Thymus (tissue), 11 donors: ENCODE measurements around the gene PROSER3. TPM values are rescaled to one million over a fixed set of nuclear protein-coding genes. Genes with fewer than 3 reads are reported as not detected.

Experiments
- DNase-seq, 9 donors: peaks; one replicate each; pipeline ENCODE4 v3.0.0-alpha.2; 2013; ENCODE audit warnings: low spot score in 9 of 9, low read depth in 6 of 9, missing footprints in 1 of 9
- H3K27ac ChIP-seq, 2 donors: one replicate each; pipeline ENCODE4 v1.5.1; 2013; ENCODE audit warnings: control low read depth in 1 of 2, low read depth in 1 of 2, low read length in 1 of 2, mild to moderate bottlenecking in 1 of 2, moderate library complexity in 1 of 2
- H3K27me3 ChIP-seq, 2 donors: one replicate each; pipeline ENCODE4 v1.5.1; 2013; ENCODE audit warnings: low read length in 1 of 2; ENCODE audit not compliant: control insufficient read depth in 2 of 2, insufficient read depth in 1 of 2
- H3K36me3 ChIP-seq, 2 donors: one replicate each; pipeline ENCODE4 v1.5.1; 2013; ENCODE audit warnings: low read length in 1 of 2, mild to moderate bottlenecking in 1 of 2, moderate library complexity in 1 of 2; ENCODE audit not compliant: control insufficient read depth in 2 of 2, insufficient read depth in 2 of 2
- H3K4me1 ChIP-seq, 2 donors: one replicate each; pipeline ENCODE4 v1.5.1; 2013; ENCODE audit warnings: low read length in 2 of 2; ENCODE audit not compliant: control insufficient read depth in 2 of 2, insufficient read depth in 2 of 2
- H3K4me3 ChIP-seq, 2 donors: one replicate each; pipeline ENCODE4 v1.5.1; 2013; ENCODE audit warnings: low read length in 2 of 2, control low read depth in 1 of 2, mild to moderate bottlenecking in 1 of 2
- H3K9me3 ChIP-seq, 2 donors: one replicate each; pipeline ENCODE4 v1.5.1; 2013; ENCODE audit warnings: low read length in 1 of 2, mild to moderate bottlenecking in 1 of 2; ENCODE audit not compliant: control insufficient read depth in 2 of 2, insufficient read depth in 1 of 2
- WGBS: extraction: QIAGEN DNeasy Blood & Tissue Kit; methylation state at CpG from one replicate; pipeline ENCODE4 v1.1.7; 2013; 5-methylcytosine and 5-hydroxymethylcytosine counted together
- polyA plus RNA-seq: library from polyadenylated mRNA; stranded (reverse); fragments of 200-250 nt; gene quantifications from one replicate; pipeline ENCODE4 v1.2.3, GENCODE V29; 2013
- total RNA-seq: library from RNA; stranded (reverse); fragments of 120-200 nt; gene quantifications from one replicate; pipeline ENCODE4 v1.2.4, GENCODE V29; 2013
- donor health status: healthy.

Gene PROSER3
- total and polyA plus RNA-seq, 2 donors = 2.0 to 10.0 TPM

- Histone ChIP-seq H3K27me3 (no peaks in the 10 kb centered on the region), H3K27ac (no peak overlapping the region), H3K4me1 (peaks cover 7 to 13% of the 10 kb centered on the region in 2 donors), H3K4me3 (no peak overlapping the region), H3K9me3 (no peaks in the 10 kb centered on the region), H3K36me3 (peaks cover 28 to 40% of the 10 kb centered on the region in 2 donors)
- DNase-seq = no peak
- WGBS = 86% methylated on average over 19 of the region's 19 CpGs
Observed at GRCh38 chr19:35777086-35777841, 19.3 kb downstream of the PROSER3 start.

- H3K36me3 ChIP-seq = peaks cover 35 to 47% of the 10 kb centered on the region in 2 donors
- 84% methylated on average over 7 of the region's 7 CpGs for WGBS
- H3K4me1 ChIP-seq = peaks cover 7 to 13% of the 10 kb centered on the region in 2 donors
- H3K27me3 ChIP-seq = no peaks in the 10 kb centered on the region
- DNase-seq = no peak
- no peaks in the 10 kb centered on the region for H3K9me3 ChIP-seq
- no peak overlapping the region for H3K27ac ChIP-seq
- H3K4me3 ChIP-seq = no peak overlapping the region
Observed at GRCh38 chr19:35777961-35778360, 20.0 kb downstream of the PROSER3 start.

GRCh38 chr19:35779033-35779432, 21.1 kb downstream of the PROSER3 start:
- Histone ChIP-seq H3K4me3 (no peak overlapping the region), H3K9me3 (no peaks in the 10 kb centered on the region), H3K4me1 (peaks cover 7 to 13% of the 10 kb centered on the region in 2 donors), H3K27me3 (no peaks in the 10 kb centered on the region), H3K36me3 (peaks cover 37 to 58% of the 10 kb centered on the region in 2 donors), H3K27ac (no peak overlapping the region)
- WGBS = 96% methylated on average over 8 of the region's 8 CpGs
- no peak for DNase-seq

GRCh38 chr19:35780058-35780457, 22.1 kb downstream of the PROSER3 start:
- Histone ChIP-seq H3K4me3 (no peak overlapping the region), H3K27ac (no peak overlapping the region), H3K27me3 (no peaks in the 10 kb centered on the region), H3K36me3 (peaks cover 37 to 68% of the 10 kb centered on the region in 2 donors), H3K9me3 (no peaks in the 10 kb centered on the region), H3K4me1 (peaks cover 6 to 7% of the 10 kb centered on the region in 2 donors)
- DNase-seq = no peak
- 98% methylated on average over 16 of the region's 16 CpGs for WGBS

- Histone ChIP-seq H3K36me3 (peaks cover 38 to 75% of the 10 kb centered on the region in 2 donors), H3K9me3 (no peaks in the 10 kb centered on the region), H3K4me1 (peaks cover 6 to 7% of the 10 kb centered on the region in 2 donors), H3K27ac (no peak overlapping the region), H3K4me3 (no peak overlapping the region), H3K27me3 (no peaks in the 10 kb centered on the region)
- no peak for DNase-seq
- WGBS = 98% methylated on average over 20 of the region's 20 CpGs
Observed at GRCh38 chr19:35780717-35781116, 22.7 kb downstream of the PROSER3 start.

GRCh38 chr19:35781650-35782049, 23.7 kb downstream of the PROSER3 start:
- 96% methylated on average over 9 of the region's 9 CpGs for WGBS
- H3K36me3 ChIP-seq = peaks cover 45 to 81% of the 10 kb centered on the region in 2 donors
- DNase-seq = no peak

GRCh38 chr19:35782589-35782988, 24.6 kb downstream of the PROSER3 start:
- no peak for DNase-seq
- no peak overlapping the region for H3K27ac ChIP-seq
- H3K36me3 ChIP-seq = peaks cover 45 to 91% of the 10 kb centered on the region in 2 donors
- no peaks in the 10 kb centered on the region for H3K9me3 ChIP-seq
- WGBS = 97% methylated on average over 12 of the region's 12 CpGs
- H3K27me3 ChIP-seq = no peaks in the 10 kb centered on the region
- H3K4me1 ChIP-seq = no peaks in the 10 kb centered on the region
- no peak overlapping the region for H3K4me3 ChIP-seq

More at GRCh38 chr19:35781650-35782049, 23.7 kb downstream of the PROSER3 start:
- H3K27me3 ChIP-seq = no peaks in the 10 kb centered on the region
- no peak overlapping the region for H3K27ac ChIP-seq
- H3K4me1 ChIP-seq = peaks cover 0 to 4% of the 10 kb centered on the region in 2 donors
- H3K9me3 ChIP-seq = no peaks in the 10 kb centered on the region
- no peak overlapping the region for H3K4me3 ChIP-seq

- H3K36me3 ChIP-seq = peaks cover 36 to 87% of the 10 kb centered on the region in 2 donors
- H3K4me3 ChIP-seq = no peak overlapping the region
- H3K9me3 ChIP-seq = no peaks in the 10 kb centered on the region
- no peaks in the 10 kb centered on the region for H3K27me3 ChIP-seq
- no peak overlapping the region for H3K27ac ChIP-seq
- DNase-seq = no peak
- WGBS = 96% methylated on average over 28 of the region's 28 CpGs
- H3K4me1 ChIP-seq = no peaks in the 10 kb centered on the region
Observed at GRCh38 chr19:35783469-35784434, 25.8 kb downstream of the PROSER3 start.
